K562 (cell line): ENCODE data around the gene FUT2. TPM values are rescaled to one million over a fixed set of nuclear protein-coding genes. Genes with fewer than 3 reads are reported as not detected.

Experiments
- BHLHE40 ChIP-seq: IDR thresholded peaks from 2 replicates; pipeline ENCODE4 v1.6.1; 2011; ENCODE audit warnings: low read length, improper control_type of control experiment
- C11orf30 ChIP-seq: fragments of 450-650 bp; IDR thresholded peaks from 2 replicates; pipeline ENCODE4 v1.6.1; 2016; ENCODE audit warnings: low read depth, mild to moderate bottlenecking
- CC2D1A ChIP-seq: fragments of 450-650 bp; IDR thresholded peaks from 2 replicates; pipeline ENCODE4 v1.6.1; 2017; ENCODE audit warnings: mild to moderate bottlenecking
- FOXJ2 ChIP-seq: fragments of 200-800 bp; sonication (Bioruptor generic); IDR thresholded peaks from 2 replicates; pipeline ENCODE4 v1.6.1; 2016; ENCODE audit warnings: missing genetic modification characterization, missing compliant biosample characterization
- IRF2 ChIP-seq: sonication (generic); formaldehyde crosslinking; IDR thresholded peaks from 2 replicates; pipeline ENCODE4 v1.8.1; 2022; ENCODE audit warnings: mild to moderate bottlenecking, missing genetic modification reagents
- KDM5B ChIP-seq: fragments of 200-600 bp; sonication (generic); IDR thresholded peaks from 2 replicates; pipeline ENCODE4 v1.6.1; 2012; ENCODE audit warnings: low read depth, mild to moderate bottlenecking, moderate library complexity, low read length, control low read depth, inconsistent platforms; ENCODE audit not compliant: insufficient replicate concordance
- MYC ChIP-seq, 2 experiments: fragments of 250-450 bp in 1 of 2; sonication (Bioruptor Pico) in 1 of 2; IDR thresholded peaks; 2 replicates each; pipeline versions ENCODE4 v1.5.1 to v1.6.1; 2012 to 2021; ENCODE audit warnings: low read depth in 2 of 2, borderline replicate concordance in 1 of 2, improper control_type of control experiment in 1 of 2, low read length in 1 of 2, mild to moderate bottlenecking in 1 of 2, moderate library complexity in 1 of 2
- NCOA6 ChIP-seq: fragments of 450-650 bp; IDR thresholded peaks from 2 replicates; pipeline ENCODE4 v1.6.1; 2017; ENCODE audit warnings: mild to moderate bottlenecking
- NFE2 ChIP-seq: IDR thresholded peaks from 2 replicates; pipeline ENCODE4 v1.6.1; 2014; ENCODE audit warnings: antibody characterized with exemption, low read depth
- PCBP1 ChIP-seq: fragments of 200-400 bp; formaldehyde crosslinking; IDR thresholded peaks from 2 replicates; pipeline ENCODE4 v1.6.1; 2018; ENCODE audit warnings: mild to moderate bottlenecking, low read depth, low read length; ENCODE audit not compliant: poor library complexity, severe bottlenecking
- PHB2 ChIP-seq: fragments of 450-650 bp; IDR thresholded peaks from 2 replicates; pipeline ENCODE4 v1.6.1; 2017; ENCODE audit warnings: low read depth
- PTRF ChIP-seq: fragments of 450-650 bp; IDR thresholded peaks from 2 replicates; pipeline ENCODE4 v1.6.1; 2016; ENCODE audit warnings: mild to moderate bottlenecking, missing genetic modification characterization, missing compliant biosample characterization
- RBM25 ChIP-seq: fragments of 200-400 bp; formaldehyde crosslinking; IDR thresholded peaks from 2 replicates; pipeline ENCODE4 v1.6.1; 2018; ENCODE audit warnings: low read length, low read depth, moderate library complexity; ENCODE audit not compliant: severe bottlenecking
- SIN3B ChIP-seq: fragments of 450-650 bp; IDR thresholded peaks from 2 replicates; pipeline ENCODE4 v1.6.1; 2017; ENCODE audit warnings: low read depth, mild to moderate bottlenecking, moderate library complexity
- SOX6 ChIP-seq: fragments of 450-650 bp; IDR thresholded peaks from 2 replicates; pipeline ENCODE4 v1.6.1; 2014; ENCODE audit warnings: mild to moderate bottlenecking
- TEAD4 ChIP-seq, 2 experiments: sonication (generic) in 1 of 2; formaldehyde crosslinking in 1 of 2; IDR thresholded peaks; 2 replicates each; pipeline versions ENCODE4 v1.6.1 to v1.8.0; 2012 to 2022; ENCODE audit warnings: borderline replicate concordance in 1 of 2, inconsistent platforms in 1 of 2, low read length in 1 of 2, mild to moderate bottlenecking in 1 of 2, missing genetic modification reagents in 1 of 2
- ZNF311 ChIP-seq: fragments of 250-450 bp; sonication (Bioruptor Pico); IDR thresholded peaks from 2 replicates; pipeline ENCODE4 v1.4.0; 2020; ENCODE audit warnings: mild to moderate bottlenecking, moderate library complexity
- ZNF384 ChIP-seq: IDR thresholded peaks from 2 replicates; pipeline ENCODE4 v1.6.1; 2012; ENCODE audit warnings: low read depth, low read length, improper control_type of control experiment
- ZSCAN29 ChIP-seq: fragments of 450-650 bp; IDR thresholded peaks from 2 replicates; pipeline ENCODE4 v1.6.1; 2017
- polyA plus RNA-seq, 8 experiments: library from polyadenylated mRNA; depleted of rRNA in 4 of 8; stranded (reverse) in 5 of 8; unstranded in 3 of 8; fragments of >200 nt; fragmentation: Nextera tagmentation in 2 of 8; fragmentation: Illumina TruSeq in 1 of 8; extraction: Ambion mirVana in 2 of 8; extraction: Trizol in 1 of 8; gene quantifications; 2 replicates each; pipeline versions ENCODE4 v1.2.1 to v1.2.3, GENCODE V29; 2011 to 2014; ENCODE audit warnings: inconsistent platforms in 1 of 8, missing spikeins in 1 of 8
- total RNA-seq, 7 experiments: library from RNA; depleted of rRNA in 6 of 7; stranded (reverse); fragments of >200 nt in 6 of 7; fragmentation: Illumina TruSeq in 2 of 7; extraction: Trizol in 2 of 7; gene quantifications; 2 replicates each; pipeline versions ENCODE4 v1.2.1 to v1.2.3, GENCODE V29; 2011 to 2021; ENCODE audit warnings: low replicate concordance in 1 of 7
- TF ChIP-seq, protein P1 (sequence below): fragments of 250-450 bp; sonication (Bioruptor Pico); IDR thresholded peaks from 2 replicates; pipeline ENCODE4 v1.8.0; 2021; ENCODE audit warnings: mild to moderate bottlenecking, moderate library complexity
- TF ChIP-seq, protein P2 (sequence below): fragments of 450-650 bp; IDR thresholded peaks from 2 replicates; pipeline ENCODE4 v1.6.1; 2016; ENCODE audit warnings: borderline replicate concordance
- TF ChIP-seq, protein P3 (sequence below): fragments of 450-650 bp; IDR thresholded peaks from 2 replicates; pipeline ENCODE4 v1.7.1; 2018; ENCODE audit warnings: mild to moderate bottlenecking, low read depth; ENCODE audit not compliant: partially characterized antibody

The FUT2 gene
- total and polyA plus RNA-seq, 9 of the 15 experiments (the other 6 are each of a cell fraction or from before 2014, with no cell fraction given) = 0.03 to 0.04 TPM; not detected in 7

DNA sequence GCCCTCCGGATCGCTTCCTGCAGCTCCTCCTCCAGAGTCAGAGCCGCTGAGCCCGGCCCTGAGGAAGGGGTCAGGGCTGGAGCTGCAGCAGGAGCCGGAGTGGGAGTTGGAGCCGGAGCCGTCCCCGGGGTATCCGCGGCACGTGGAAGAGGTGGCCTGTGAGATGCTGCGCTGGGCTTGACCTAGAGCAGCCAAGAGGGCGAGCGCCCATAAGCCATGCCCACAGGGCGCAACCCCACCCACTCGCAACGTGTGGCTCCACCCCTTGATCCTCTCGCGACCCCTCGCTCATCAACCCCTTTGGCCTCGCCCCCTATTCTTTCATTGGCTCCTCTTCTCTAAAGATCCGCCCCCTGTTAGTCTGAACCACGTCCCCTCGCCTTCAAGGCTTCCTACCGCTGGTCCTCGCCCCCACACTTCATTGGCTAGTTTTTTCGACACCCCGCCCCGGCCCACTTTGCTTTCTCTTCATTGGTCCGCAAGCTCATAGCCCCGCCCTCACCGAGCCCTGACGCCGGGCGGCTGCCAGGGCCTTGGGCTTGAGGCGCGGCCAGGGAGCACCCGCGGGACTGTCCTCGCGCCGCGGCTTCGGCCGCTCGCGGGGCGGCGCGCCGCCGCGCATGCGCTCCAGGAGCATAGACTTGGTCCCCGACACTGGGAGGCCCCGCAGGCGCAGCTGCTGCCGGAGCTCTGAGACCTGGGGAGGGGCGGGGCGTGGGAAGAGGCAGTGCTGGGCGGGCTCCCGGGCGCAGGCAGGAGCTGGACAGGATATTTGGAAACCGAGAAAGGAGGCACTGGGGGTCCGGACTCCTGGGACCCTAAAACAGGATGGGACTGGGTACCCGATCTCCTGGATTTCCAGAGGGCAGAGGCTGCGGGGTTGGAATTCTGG is 18.3 kb downstream of the FUT2 start (continued):
- TF ChIP-seq NCOA6 = no peak
- no peak for TF ChIP-seq SOX6
- no peak for TF ChIP-seq C11orf30
- no peak for TF ChIP-seq PCBP1
- no peak for TF ChIP-seq NFE2
- no peak for TF ChIP-seq ZNF384
- no peak for TF ChIP-seq IRF2 (CRISPR knock-in tag)
- TF ChIP-seq CC2D1A = no peak
- TF ChIP-seq FOXJ2 (tag) = no peak
- TF ChIP-seq, protein P1, sequence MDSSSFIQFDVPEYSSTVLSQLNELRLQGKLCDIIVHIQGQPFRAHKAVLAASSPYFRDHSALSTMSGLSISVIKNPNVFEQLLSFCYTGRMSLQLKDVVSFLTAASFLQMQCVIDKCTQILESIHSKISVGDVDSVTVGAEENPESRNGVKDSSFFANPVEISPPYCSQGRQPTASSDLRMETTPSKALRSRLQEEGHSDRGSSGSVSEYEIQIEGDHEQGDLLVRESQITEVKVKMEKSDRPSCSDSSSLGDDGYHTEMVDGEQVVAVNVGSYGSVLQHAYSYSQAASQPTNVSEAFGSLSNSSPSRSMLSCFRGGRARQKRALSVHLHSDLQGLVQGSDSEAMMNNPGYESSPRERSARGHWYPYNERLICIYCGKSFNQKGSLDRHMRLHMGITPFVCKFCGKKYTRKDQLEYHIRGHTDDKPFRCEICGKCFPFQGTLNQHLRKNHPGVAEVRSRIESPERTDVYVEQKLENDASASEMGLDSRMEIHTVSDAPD (CRISPR knock-in tag) = no peak
- TF ChIP-seq TEAD4 (IDR thresholded peaks at IDR 0.05; ENCODE audit: low read length) = no peak
- TF ChIP-seq TEAD4 (CRISPR knock-in tag; IDR thresholded peaks at IDR 0.05; ENCODE audit: borderline replicate concordance) = no peak
- TF ChIP-seq RBM25 = peak; percentile 62
- TF ChIP-seq ZNF311 (CRISPR knock-in tag) = no peak
- no peak for TF ChIP-seq PHB2
- peak; percentile 40 for TF ChIP-seq KDM5B
- TF ChIP-seq MYC (IDR thresholded peaks at IDR 0.05; ENCODE audit: low read depth, low read length) = no peak; the same call in none of the 2 replicates
- no peak for TF ChIP-seq MYC (CRISPR knock-in tag; IDR thresholded peaks at IDR 0.05; ENCODE audit: borderline replicate concordance, low read depth)
- no peak for TF ChIP-seq BHLHE40
- no peak for TF ChIP-seq ZSCAN29
- no peak for TF ChIP-seq PTRF (tag)
- TF ChIP-seq, protein P2, sequence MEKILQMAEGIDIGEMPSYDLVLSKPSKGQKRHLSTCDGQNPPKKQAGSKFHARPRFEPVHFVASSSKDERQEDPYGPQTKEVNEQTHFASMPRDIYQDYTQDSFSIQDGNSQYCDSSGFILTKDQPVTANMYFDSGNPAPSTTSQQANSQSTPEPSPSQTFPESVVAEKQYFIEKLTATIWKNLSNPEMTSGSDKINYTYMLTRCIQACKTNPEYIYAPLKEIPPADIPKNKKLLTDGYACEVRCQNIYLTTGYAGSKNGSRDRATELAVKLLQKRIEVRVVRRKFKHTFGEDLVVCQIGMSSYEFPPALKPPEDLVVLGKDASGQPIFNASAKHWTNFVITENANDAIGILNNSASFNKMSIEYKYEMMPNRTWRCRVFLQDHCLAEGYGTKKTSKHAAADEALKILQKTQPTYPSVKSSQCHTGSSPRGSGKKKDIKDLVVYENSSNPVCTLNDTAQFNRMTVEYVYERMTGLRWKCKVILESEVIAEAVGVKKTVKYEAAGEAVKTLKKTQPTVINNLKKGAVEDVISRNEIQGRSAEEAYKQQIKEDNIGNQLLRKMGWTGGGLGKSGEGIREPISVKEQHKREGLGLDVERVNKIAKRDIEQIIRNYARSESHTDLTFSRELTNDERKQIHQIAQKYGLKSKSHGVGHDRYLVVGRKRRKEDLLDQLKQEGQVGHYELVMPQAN = peak; percentile 33; the same call in 1 of the 2 replicates
- TF ChIP-seq SIN3B = 0 out of 2 replicates have a peak, but pooled peaks have one; percentile 27
- TF ChIP-seq, protein P3, sequence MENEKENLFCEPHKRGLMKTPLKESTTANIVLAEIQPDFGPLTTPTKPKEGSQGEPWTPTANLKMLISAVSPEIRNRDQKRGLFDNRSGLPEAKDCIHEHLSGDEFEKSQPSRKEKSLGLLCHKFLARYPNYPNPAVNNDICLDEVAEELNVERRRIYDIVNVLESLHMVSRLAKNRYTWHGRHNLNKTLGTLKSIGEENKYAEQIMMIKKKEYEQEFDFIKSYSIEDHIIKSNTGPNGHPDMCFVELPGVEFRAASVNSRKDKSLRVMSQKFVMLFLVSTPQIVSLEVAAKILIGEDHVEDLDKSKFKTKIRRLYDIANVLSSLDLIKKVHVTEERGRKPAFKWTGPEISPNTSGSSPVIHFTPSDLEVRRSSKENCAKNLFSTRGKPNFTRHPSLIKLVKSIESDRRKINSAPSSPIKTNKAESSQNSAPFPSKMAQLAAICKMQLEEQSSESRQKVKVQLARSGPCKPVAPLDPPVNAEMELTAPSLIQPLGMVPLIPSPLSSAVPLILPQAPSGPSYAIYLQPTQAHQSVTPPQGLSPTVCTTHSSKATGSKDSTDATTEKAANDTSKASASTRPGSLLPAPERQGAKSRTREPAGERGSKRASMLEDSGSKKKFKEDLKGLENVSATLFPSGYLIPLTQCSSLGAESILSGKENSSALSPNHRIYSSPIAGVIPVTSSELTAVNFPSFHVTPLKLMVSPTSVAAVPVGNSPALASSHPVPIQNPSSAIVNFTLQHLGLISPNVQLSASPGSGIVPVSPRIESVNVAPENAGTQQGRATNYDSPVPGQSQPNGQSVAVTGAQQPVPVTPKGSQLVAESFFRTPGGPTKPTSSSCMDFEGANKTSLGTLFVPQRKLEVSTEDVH = no peak
